Muscle of leg (tissue), 11 donors: ENCODE measurements around the gene FAM83F. TPM values are rescaled to one million over a fixed set of nuclear protein-coding genes. Genes with fewer than 3 reads are reported as not detected.

ENCODE experiments used
- DNase-seq: peaks from one replicate; pipeline ENCODE4 v3.0.0; 2013
- H3K27ac ChIP-seq: one replicate; pipeline ENCODE4 v1.5.1; 2013; ENCODE audit warnings: mild to moderate bottlenecking, low read length, control low read depth
- H3K27me3 ChIP-seq: one replicate; pipeline ENCODE4 v1.6.1; 2013; ENCODE audit warnings: low read length; ENCODE audit not compliant: control insufficient read depth, insufficient read depth
- H3K36me3 ChIP-seq: one replicate; pipeline ENCODE4 v1.6.1; 2013; ENCODE audit warnings: low read length; ENCODE audit not compliant: control insufficient read depth, insufficient read depth
- H3K4me1 ChIP-seq: one replicate; pipeline ENCODE4 v1.6.1; 2013; ENCODE audit warnings: low read length; ENCODE audit not compliant: control insufficient read depth, insufficient read depth
- H3K4me3 ChIP-seq: one replicate; pipeline ENCODE4 v1.5.1; 2013; ENCODE audit warnings: low read length, control low read depth
- H3K9me3 ChIP-seq: replicated peaks from 2 replicates; pipeline ENCODE4 v1.6.1; 2013; ENCODE audit warnings: low read depth, low read length; ENCODE audit not compliant: control insufficient read depth
- WGBS: methylation state at CpG from one replicate; pipeline ENCODE4 v1.1.5; 2013; ENCODE audit warnings: missing lambda C conversion rate; ENCODE audit not compliant: insufficient coverage; 5-methylcytosine and 5-hydroxymethylcytosine counted together
- polyA plus RNA-seq, 8 donors: library from polyadenylated mRNA; unstranded; fragments of 120-200 nt; gene quantifications; one replicate each; pipeline versions ENCODE4 v1.2.1 to v1.2.3, GENCODE V29; 2013; ENCODE audit warnings: inconsistent platforms in 1 of 8, low replicate concordance in 1 of 8; ENCODE audit not compliant: insufficient read length in 8 of 8, insufficient read depth in 1 of 8
- total RNA-seq: library from RNA; stranded (reverse); fragments of 120-200 nt; gene quantifications from one replicate; pipeline ENCODE4 v1.2.4, GENCODE V29; 2013

FAM83F gene
- total and polyA plus RNA-seq, 9 donors: 0.06 to 0.82 (median 0.27) TPM

GRCh38 chr22:40084246-40084645 is 89.5 kb downstream of the FAM83F start:
- Histone ChIP-seq H3K4me3 (no peak overlapping the region), H3K27me3 (no peaks in the 10 kb centered on the region), H3K36me3 (no peaks in the 10 kb centered on the region), H3K4me1 (no peaks in the 10 kb centered on the region), H3K27ac (no peak overlapping the region), H3K9me3 (no peaks in the 10 kb centered on the region)
- WGBS: 86% methylated on average over 5 of the region's 5 CpGs
- no peak for DNase-seq

GRCh38 chr22:40088818-40089217 is 94.1 kb downstream of the FAM83F start:
- no CpG with 5 or more reads among the region's 1 CpG for WGBS
- no peaks in the 10 kb centered on the region for H3K36me3 ChIP-seq
- no peaks in the 10 kb centered on the region for H3K9me3 ChIP-seq
- H3K4me1 ChIP-seq: no peaks in the 10 kb centered on the region
- H3K4me3 ChIP-seq: no peak overlapping the region
- H3K27me3 ChIP-seq: no peaks in the 10 kb centered on the region
- no peak overlapping the region for H3K27ac ChIP-seq
- DNase-seq: no peak

Other genes with a start within 250 kb of the FAM83F start
- gene ENTHD1, start 101.2 kb upstream of the FAM83F start, total RNA-seq: not detected
- gene ENTHD1, start 101.2 kb upstream of the FAM83F start, polyA plus RNA-seq: not detected
- 0.40 TPM for gene GRAP2, start 93.9 kb upstream of the FAM83F start, total RNA-seq
- under 1 TPM; 0.47 to 0.80 (median 0.72) TPM for gene GRAP2, start 93.9 kb upstream of the FAM83F start, polyA plus RNA-seq
- gene TMA7B, start 34.6 kb upstream of the FAM83F start, total RNA-seq: 0.04 TPM
- under 1 TPM in 2 of 8 donors, not detected in 6; 0.10 to 0.12 TPM for gene TMA7B, start 34.6 kb upstream of the FAM83F start, polyA plus RNA-seq
- 21.7 TPM for gene TNRC6B, start 183.0 kb downstream of the FAM83F start, total RNA-seq
- gene TNRC6B, start 183.0 kb downstream of the FAM83F start, polyA plus RNA-seq: 10 to 100 TPM in 2 of 8 donors, 1 to 10 TPM in 6; 7.0 to 11.3 (median 9.6) TPM